NB4 (cell line): ENCODE results near the gene CAPN12.

ENCODE experiments used
- DNase-seq: peaks from one replicate; pipeline ENCODE4 v3.0.0; 2010; ENCODE audit warnings: low read depth
- H3K4me3 ChIP-seq: one replicate; pipeline ENCODE4 v1.5.1; 2011; ENCODE audit warnings: mild to moderate bottlenecking, low read depth, low read length, moderate library complexity
- CTCF ChIP-seq: IDR thresholded peaks from one replicate; pipeline ENCODE4 v1.5.1; 2012; ENCODE audit warnings: low read depth, low read length
- MAX ChIP-seq: IDR thresholded peaks from 2 replicates; pipeline ENCODE4 v1.6.1; 2011; ENCODE audit warnings: low read depth, low read length
- MYC ChIP-seq: IDR thresholded peaks from 2 replicates; pipeline ENCODE4 v1.6.1; 2011; ENCODE audit warnings: low read depth, low read length
- POLR2A ChIP-seq: IDR thresholded peaks from 2 replicates; pipeline ENCODE4 v1.6.1; 2011; ENCODE audit warnings: mild to moderate bottlenecking; ENCODE audit not compliant: insufficient read length; ENCODE audit errors: extremely low read depth

CAPN12 gene

GRCh38 chr19:38719761-38720558 is 24.3 kb downstream of the CAPN12 start:
- no peak for TF ChIP-seq MYC
- TF ChIP-seq POLR2A, result no peak
- no peak for TF ChIP-seq MAX
- no peak for TF ChIP-seq CTCF
- H3K4me3 ChIP-seq, result no peak overlapping the region
- DNase-seq, result no peak

GRCh38 chr19:38718747-38719543 is 25.3 kb downstream of the CAPN12 start:
- no peak for DNase-seq
- TF ChIP-seq MYC (no peak), MAX (no peak), POLR2A (no peak), CTCF (no peak)
- no peak overlapping the region for H3K4me3 ChIP-seq

- TF ChIP-seq MYC, result no peak
- TF ChIP-seq MAX, result no peak
- no peak for TF ChIP-seq POLR2A
- TF ChIP-seq CTCF, result no peak
- DNase-seq, result no peak
- no peak overlapping the region for H3K4me3 ChIP-seq
These were observed 26.4 kb downstream of the CAPN12 start for GRCh38 chr19:38717855-38718254.

GRCh38 chr19:38717051-38717450 is 27.2 kb downstream of the CAPN12 start:
- TF ChIP-seq POLR2A (no peak), CTCF (no peak)
- DNase-seq, result no peak

GRCh38 chr19:38715555-38715954 is 28.7 kb downstream of the CAPN12 start:
- TF ChIP-seq POLR2A (no peak), CTCF (no peak), MYC (no peak), MAX (no peak)
- DNase-seq, result no peak
- H3K4me3 ChIP-seq, result no peak overlapping the region

More at GRCh38 chr19:38717051-38717450, 27.2 kb downstream of the CAPN12 start:
- no peak overlapping the region for H3K4me3 ChIP-seq
